Endodermal cell (in vitro differentiated cells): ENCODE data around the gene OR1D2. TPM values are rescaled to one million over a fixed set of nuclear protein-coding genes. Genes with fewer than 3 reads are reported as not detected.
"Not testable (repeated sequence)": the region's sequence is repeated elsewhere in the genome, so short reads cannot be mapped to it uniquely, and the experiment has no call there.

Source experiments
- DNase-seq: peaks from one replicate; pipeline ENCODE4 v3.0.0-alpha.2; 2017
- H3K27ac ChIP-seq: 2 replicates; pipeline ENCODE4 v1.5.1; 2013; ENCODE audit warnings: mild to moderate bottlenecking, low read depth, low read length, moderate library complexity
- H3K27me3 ChIP-seq: 2 replicates; pipeline ENCODE4 v1.6.1; 2013; ENCODE audit warnings: mild to moderate bottlenecking, low read length, moderate library complexity; ENCODE audit not compliant: insufficient read depth, control insufficient read depth, poor library complexity, severe bottlenecking
- H3K36me3 ChIP-seq: 2 replicates; pipeline ENCODE4 v1.7.0; 2013; ENCODE audit warnings: mild to moderate bottlenecking, low read length, moderate library complexity; ENCODE audit not compliant: control insufficient read depth, insufficient read depth
- H3K4me1 ChIP-seq: one replicate; pipeline ENCODE4 v1.7.0; 2013; ENCODE audit warnings: low read length; ENCODE audit not compliant: control insufficient read depth, insufficient read depth
- H3K4me3 ChIP-seq: 2 replicates; pipeline ENCODE4 v1.5.1; 2013; ENCODE audit warnings: mild to moderate bottlenecking, low read length, moderate library complexity
- H3K9ac ChIP-seq: 2 replicates; pipeline ENCODE4 v1.6.1; 2013; ENCODE audit warnings: mild to moderate bottlenecking, low read length, moderate library complexity; ENCODE audit not compliant: poor library complexity, severe bottlenecking; ENCODE audit errors: extremely low read depth
- H3K9me3 ChIP-seq: 2 replicates; pipeline ENCODE4 v1.6.1; 2013; ENCODE audit warnings: mild to moderate bottlenecking, low read length, moderate library complexity; ENCODE audit not compliant: control insufficient read depth
- H3K27ac Mint-ChIP-seq: 2 replicates; pipeline ENCODE4 v1.8.0; 2020; ENCODE audit warnings: mixed read lengths
- H3K27me3 Mint-ChIP-seq: 2 replicates; pipeline ENCODE4 v1.8.0; 2021; ENCODE audit warnings: mild to moderate bottlenecking, mixed read lengths; ENCODE audit not compliant: insufficient read depth
- H3K36me3 Mint-ChIP-seq: 2 replicates; pipeline ENCODE4 v1.8.0; 2020; ENCODE audit warnings: low read depth, mixed read lengths
- H3K4me1 Mint-ChIP-seq: 2 replicates; pipeline ENCODE4 v1.8.0; 2020; ENCODE audit warnings: mixed read lengths
- H3K4me3 Mint-ChIP-seq: 2 replicates; pipeline ENCODE4 v1.8.0; 2020; ENCODE audit warnings: mild to moderate bottlenecking, moderate library complexity, mixed read lengths
- H3K9me3 Mint-ChIP-seq: 2 replicates; pipeline ENCODE4 v1.8.0; 2020; ENCODE audit warnings: mild to moderate bottlenecking, mixed read lengths
- CTCF ChIP-seq: fragments of 200-600 bp; sonication (generic); conservative IDR thresholded peaks from 2 replicates; pipeline ENCODE4 v1.5.0; 2021; ENCODE audit warnings: antibody characterized with exemption, mild to moderate bottlenecking
- WGBS, 2 experiments: methylation state at CpG; one replicate each; pipeline versions ENCODE4 v1.1.5 to v1.1.7; 2013; ENCODE audit warnings: missing lambda C conversion rate in 2 of 2, mixed read lengths in 1 of 2; ENCODE audit not compliant: insufficient coverage in 1 of 2, insufficient read length in 1 of 2; 5-methylcytosine and 5-hydroxymethylcytosine counted together
- long read RNA-seq, 4 experiments: library from polyadenylated mRNA in 2 of 4; library from RNA in 1 of 4; library from capped mRNA in 1 of 4; stranded (forward) in 3 of 4; unstranded in 1 of 4; transcript quantifications; one replicate each; pipeline ENCODE4 v2.0.0, GENCODE V29; 2020 to 2021; ENCODE audit warnings: inconsistent platforms in 1 of 4
- polyA plus RNA-seq, 2 experiments: library from polyadenylated mRNA; stranded (reverse); fragments of 50-300 nt; gene quantifications; one replicate each; pipeline ENCODE4 v1.2.3, GENCODE V29; 2013
- total RNA-seq, 2 donors: library from RNA; stranded (reverse); fragmentation: NEBNext Ultra II Directional in 1 of 2; extraction: Animal tissue kit (Norgen Biotek cat#: 25700) in 1 of 2; gene quantifications; 2 replicates in 1 of 2; 3 replicates in 1 of 2; pipeline ENCODE4 v1.2.1, GENCODE V29; 2021

OR1D2 gene, protein sequence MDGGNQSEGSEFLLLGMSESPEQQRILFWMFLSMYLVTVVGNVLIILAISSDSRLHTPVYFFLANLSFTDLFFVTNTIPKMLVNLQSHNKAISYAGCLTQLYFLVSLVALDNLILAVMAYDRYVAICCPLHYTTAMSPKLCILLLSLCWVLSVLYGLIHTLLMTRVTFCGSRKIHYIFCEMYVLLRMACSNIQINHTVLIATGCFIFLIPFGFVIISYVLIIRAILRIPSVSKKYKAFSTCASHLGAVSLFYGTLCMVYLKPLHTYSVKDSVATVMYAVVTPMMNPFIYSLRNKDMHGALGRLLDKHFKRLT
- not detected for total RNA-seq
- not detected for polyA plus RNA-seq (2013, experiment 1 of 2)
- not detected for polyA plus RNA-seq (2013, experiment 2 of 2)
- long read RNA-seq, experiment 1 = 0 reads
- long read RNA-seq, experiment 2 = 0 reads
- long read RNA-seq, experiment 3 = 0 reads
- long read RNA-seq, experiment 4 = 0 reads

DNA sequence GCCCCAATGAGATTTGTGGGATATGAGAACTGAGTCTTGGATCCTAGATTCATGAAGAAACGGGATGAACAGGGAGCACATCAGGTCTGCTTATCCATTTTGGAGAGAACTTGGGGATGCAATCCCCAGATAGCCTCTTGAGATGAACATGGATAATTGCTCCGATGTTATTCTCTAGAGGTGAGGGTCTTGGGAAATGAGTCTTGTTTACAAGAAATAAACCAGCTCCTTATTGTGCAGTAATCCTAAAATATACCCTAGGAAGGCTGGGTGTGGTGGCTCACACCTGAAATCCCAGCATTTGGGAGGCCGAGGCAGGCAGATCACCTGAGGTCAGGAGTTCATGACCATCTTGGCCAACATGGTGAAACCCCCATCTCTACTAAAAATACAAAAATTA is at the start of gene OR1D2:
TSS of gene OR1D2 (minus strand) at position 101 of the 400 bp plus-strand sequence. CDS start 11,426 bp downstream, outside the sequence.
- H3K36me3 ChIP-seq = no peaks in the 10 kb centered on the region
- H3K9me3 ChIP-seq = peaks cover 29% of the 10 kb centered on the region
- no peak for DNase-seq
- H3K9me3 Mint-ChIP-seq = peaks cover 79% of the 10 kb centered on the region
- no peaks in the 10 kb centered on the region for H3K4me1 Mint-ChIP-seq
- no peaks in the 10 kb centered on the region for H3K36me3 Mint-ChIP-seq
- TF ChIP-seq CTCF = no peak
- no peaks in the 10 kb centered on the region for H3K27me3 ChIP-seq
- no peaks in the 10 kb centered on the region for H3K4me1 ChIP-seq
- no peaks in the 10 kb centered on the region for H3K27me3 Mint-ChIP-seq
- no peak within 1 kb of the TSS for H3K4me3 Mint-ChIP-seq
- H3K9ac ChIP-seq = no peak within 1 kb of the TSS
- 70 to 71% methylated on average over 3 of the region's 3 CpGs for WGBS, 2 experiments
- no peak within 1 kb of the TSS for H3K4me3 ChIP-seq
- H3K27ac Mint-ChIP-seq = no peak within 1 kb of the TSS
- no peak within 1 kb of the TSS for H3K27ac ChIP-seq

GRCh38 chr17:3137494-3137893 is 33.3 kb upstream of the OR1D2 start:
- 86% methylated on average over 1 of the region's 3 CpGs; no CpG with 5 or more reads in 1 of the 2 experiments for WGBS, 2 experiments
- H3K9me3 Mint-ChIP-seq = peaks cover 83% of the 10 kb centered on the region
- H3K27me3 ChIP-seq, H3K36me3 ChIP-seq, H3K4me1 Mint-ChIP-seq, H3K9ac ChIP-seq, H3K4me1 ChIP-seq, DNase-seq, H3K4me3 Mint-ChIP-seq, H3K27me3 Mint-ChIP-seq, H3K36me3 Mint-ChIP-seq, H3K27ac ChIP-seq, H3K4me3 ChIP-seq, H3K27ac Mint-ChIP-seq: not testable (repeated sequence)
- H3K9me3 ChIP-seq = peaks cover 29% of the 10 kb centered on the region

DNA sequence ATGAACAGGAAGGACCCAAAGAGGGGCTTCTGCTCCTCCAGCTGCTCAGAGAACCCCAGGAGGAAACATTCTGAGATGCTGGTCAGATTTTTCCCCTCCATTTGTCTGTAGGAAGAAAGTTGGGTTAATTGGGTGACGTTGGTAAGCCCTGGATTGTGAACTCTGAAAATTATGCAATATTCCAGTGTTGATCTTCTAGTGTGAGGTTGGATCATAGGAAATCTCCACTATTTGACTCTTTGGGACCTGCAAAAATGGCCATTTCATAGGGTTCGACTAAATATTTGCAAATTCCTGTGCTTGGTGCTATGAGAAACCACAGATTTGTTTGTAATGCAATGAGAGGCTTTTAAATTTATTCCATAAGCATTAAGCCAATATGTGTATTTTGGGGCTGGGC is 23.2 kb upstream of the OR1D2 start, which contains the start of gene OR1G1:
TSS of gene OR1G1 (minus strand) at position 101 of the 400 bp plus-strand sequence. CDS start at position 101, 0 bp downstream.
- no peaks in the 10 kb centered on the region for H3K27me3 Mint-ChIP-seq
- no peak for DNase-seq
- no peak within 1 kb of the TSS for H3K27ac Mint-ChIP-seq
- WGBS, 2 experiments = 78% methylated on average over 2 of the region's 2 CpGs; no CpG with 5 or more reads in 1 of the 2 experiments
- no peaks in the 10 kb centered on the region for H3K27me3 ChIP-seq
- H3K9me3 Mint-ChIP-seq = peaks cover 80% of the 10 kb centered on the region
- no peaks in the 10 kb centered on the region for H3K36me3 Mint-ChIP-seq
- no peaks in the 10 kb centered on the region for H3K4me1 ChIP-seq
- no peak within 1 kb of the TSS for H3K4me3 ChIP-seq
- peaks cover 39% of the 10 kb centered on the region for H3K9me3 ChIP-seq
- no peaks in the 10 kb centered on the region for H3K4me1 Mint-ChIP-seq
- no peak within 1 kb of the TSS for H3K27ac ChIP-seq
- H3K9ac ChIP-seq = no peak within 1 kb of the TSS
- TF ChIP-seq CTCF = no peak
- no peaks in the 10 kb centered on the region for H3K36me3 ChIP-seq
- no peak within 1 kb of the TSS for H3K4me3 Mint-ChIP-seq

DNA sequence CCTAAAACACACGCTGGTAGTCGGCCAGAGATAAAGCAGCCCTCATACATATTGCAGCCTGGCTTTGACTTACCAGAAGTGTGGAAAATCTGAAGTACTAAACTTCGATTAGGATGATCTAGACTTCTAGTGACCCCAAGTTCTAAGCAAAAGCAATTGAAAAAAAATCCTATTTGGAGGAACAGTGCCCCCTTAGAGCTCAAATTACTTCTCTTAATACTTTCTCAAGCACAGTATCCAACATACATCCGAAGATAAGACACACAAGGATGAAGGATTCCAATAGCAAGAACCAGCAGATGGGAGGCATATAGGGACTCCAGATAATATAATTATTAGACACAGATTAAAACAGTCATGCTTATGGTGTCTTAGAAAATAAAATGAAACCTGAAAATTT is 30.4 kb downstream of the OR1D2 start:
- not testable (repeated sequence) for H3K9ac ChIP-seq, H3K27ac ChIP-seq, H3K4me1 Mint-ChIP-seq, H3K36me3 Mint-ChIP-seq, H3K4me3 ChIP-seq, H3K4me3 Mint-ChIP-seq, DNase-seq, H3K27ac Mint-ChIP-seq, H3K27me3 Mint-ChIP-seq, H3K36me3 ChIP-seq, H3K4me1 ChIP-seq, H3K9me3 ChIP-seq, H3K27me3 ChIP-seq
- 83 to 87% methylated on average over 3 to 4 of the region's 4 CpGs for WGBS, 2 experiments
- H3K9me3 Mint-ChIP-seq = peaks cover 25% of the 10 kb centered on the region

- H3K4me3 ChIP-seq, H3K27me3 ChIP-seq, H3K36me3 Mint-ChIP-seq, H3K27ac ChIP-seq, H3K9me3 Mint-ChIP-seq, H3K27me3 Mint-ChIP-seq, H3K27ac Mint-ChIP-seq, H3K4me1 Mint-ChIP-seq, DNase-seq, H3K4me1 ChIP-seq, H3K9me3 ChIP-seq, H3K36me3 ChIP-seq, H3K4me3 Mint-ChIP-seq, H3K9ac ChIP-seq: not testable (repeated sequence)
- WGBS, 2 experiments = no CpG with 5 or more reads among the region's 1 CpG
Measured at GRCh38 chr17:3065192-3065591, 39.0 kb downstream of the OR1D2 start.
